Fibroblast of peridontal ligament (primary cell): Measurements from ENCODE around the gene RFTN1.

ENCODE experiments used
- DNase-seq: peaks from one replicate; pipeline ENCODE4 v3.0.0-alpha.2; 2010; ENCODE audit errors: extremely low read depth

The RFTN1 gene

DNA sequence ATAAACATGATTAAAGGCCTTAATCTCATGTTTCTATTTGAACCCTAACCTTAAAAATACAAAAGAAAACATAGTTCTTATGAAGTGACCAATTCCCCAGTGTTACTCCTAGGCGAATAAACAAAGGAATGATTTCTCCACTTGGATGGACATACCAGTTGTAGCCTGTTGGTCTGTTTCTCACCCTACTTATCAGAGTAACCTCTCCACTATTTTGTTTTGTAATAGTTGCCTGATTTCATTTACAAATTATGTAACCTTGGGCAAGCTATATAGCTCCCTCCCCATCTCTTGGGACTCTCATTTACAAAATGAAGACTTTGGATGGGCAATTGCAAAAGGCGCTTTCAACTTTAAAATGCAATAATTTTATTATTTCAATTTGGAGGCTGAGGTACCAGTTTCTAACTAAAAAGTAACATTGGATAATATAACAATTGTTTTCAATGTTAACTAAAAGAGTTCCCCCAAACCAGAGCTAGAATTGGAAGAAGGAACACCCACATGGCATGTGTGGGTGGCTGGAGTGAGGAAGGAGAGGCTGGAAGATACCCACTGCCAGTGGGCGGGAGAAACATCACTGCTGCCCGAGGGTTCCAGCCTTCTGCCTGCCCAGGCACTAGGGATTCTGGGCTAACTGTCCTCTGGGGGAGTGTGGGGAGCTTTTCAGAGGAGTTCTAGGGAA is 74.2 kb downstream of the RFTN1 start:
- DNase-seq = peak; percentile 70

DNA sequence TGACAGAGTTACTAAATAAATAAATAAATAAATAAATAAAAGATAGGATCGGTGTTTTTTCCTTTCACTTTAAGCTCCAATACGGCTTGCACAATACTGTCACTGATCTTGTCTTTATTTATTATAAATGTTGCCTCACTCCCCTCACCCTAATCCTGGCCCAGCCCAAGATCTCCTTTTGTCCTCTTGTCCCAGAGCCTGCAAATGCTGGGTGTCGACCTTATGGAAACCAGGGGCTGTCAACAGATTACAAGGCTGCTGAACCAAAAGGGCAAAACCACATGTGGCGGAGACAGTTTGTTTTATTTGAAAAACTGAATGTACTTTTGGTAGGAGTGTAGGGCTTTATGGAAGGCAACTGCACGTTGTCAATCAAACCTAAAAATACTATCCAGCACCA is 75.9 kb downstream of the RFTN1 start:
- no peak for DNase-seq

DNA sequence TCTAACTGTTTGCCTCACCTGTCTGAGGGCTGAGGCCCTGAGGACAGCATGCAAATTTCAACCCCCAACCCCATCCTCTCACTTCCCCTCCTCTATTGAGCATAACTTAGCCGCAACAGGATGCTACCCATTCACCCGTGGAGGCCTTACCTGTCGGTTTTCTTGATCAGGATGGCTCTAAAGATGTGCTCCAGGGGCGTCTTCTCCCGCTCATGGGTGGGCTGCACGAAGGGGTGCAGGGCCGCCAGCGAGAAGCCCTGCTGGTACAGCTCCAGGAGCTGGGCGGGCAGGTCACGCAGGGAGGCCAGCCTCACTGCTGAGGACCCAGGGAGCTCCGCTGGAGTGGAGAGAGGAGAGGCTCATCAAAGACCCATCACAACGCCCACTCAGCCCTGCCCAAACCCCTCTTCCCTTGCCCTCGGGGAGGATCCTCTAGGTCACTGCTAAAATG is 79.8 kb downstream of the RFTN1 start:
- DNase-seq = no peak

GRCh38 chr3:16432714-16433113 is 80.8 kb downstream of the RFTN1 start:
- DNase-seq = no peak

- no peak for DNase-seq
These were observed 82.5 kb downstream of the RFTN1 start for GRCh38 chr3:16430717-16431630.

GRCh38 chr3:16429086-16429485 is 84.4 kb downstream of the RFTN1 start:
- no peak for DNase-seq

DNA sequence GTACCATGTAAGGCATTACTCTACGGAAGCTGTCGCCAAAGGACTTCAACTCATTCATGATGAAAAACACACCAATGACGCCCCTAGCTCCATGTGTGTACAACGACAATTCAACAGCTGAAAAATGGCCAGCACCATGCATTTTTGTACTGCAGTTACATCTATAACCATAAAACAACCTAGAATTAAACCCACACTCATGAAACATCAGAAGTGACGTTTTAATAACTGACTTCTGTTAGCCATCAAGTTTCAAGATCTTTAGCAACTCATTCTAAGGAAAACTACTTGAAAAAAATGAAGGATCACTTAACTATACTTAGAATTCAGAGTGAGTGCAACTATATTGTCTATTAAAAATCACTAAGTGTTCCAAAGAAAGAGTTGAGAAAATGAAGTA is 84.9 kb downstream of the RFTN1 start:
- no peak for DNase-seq

DNA sequence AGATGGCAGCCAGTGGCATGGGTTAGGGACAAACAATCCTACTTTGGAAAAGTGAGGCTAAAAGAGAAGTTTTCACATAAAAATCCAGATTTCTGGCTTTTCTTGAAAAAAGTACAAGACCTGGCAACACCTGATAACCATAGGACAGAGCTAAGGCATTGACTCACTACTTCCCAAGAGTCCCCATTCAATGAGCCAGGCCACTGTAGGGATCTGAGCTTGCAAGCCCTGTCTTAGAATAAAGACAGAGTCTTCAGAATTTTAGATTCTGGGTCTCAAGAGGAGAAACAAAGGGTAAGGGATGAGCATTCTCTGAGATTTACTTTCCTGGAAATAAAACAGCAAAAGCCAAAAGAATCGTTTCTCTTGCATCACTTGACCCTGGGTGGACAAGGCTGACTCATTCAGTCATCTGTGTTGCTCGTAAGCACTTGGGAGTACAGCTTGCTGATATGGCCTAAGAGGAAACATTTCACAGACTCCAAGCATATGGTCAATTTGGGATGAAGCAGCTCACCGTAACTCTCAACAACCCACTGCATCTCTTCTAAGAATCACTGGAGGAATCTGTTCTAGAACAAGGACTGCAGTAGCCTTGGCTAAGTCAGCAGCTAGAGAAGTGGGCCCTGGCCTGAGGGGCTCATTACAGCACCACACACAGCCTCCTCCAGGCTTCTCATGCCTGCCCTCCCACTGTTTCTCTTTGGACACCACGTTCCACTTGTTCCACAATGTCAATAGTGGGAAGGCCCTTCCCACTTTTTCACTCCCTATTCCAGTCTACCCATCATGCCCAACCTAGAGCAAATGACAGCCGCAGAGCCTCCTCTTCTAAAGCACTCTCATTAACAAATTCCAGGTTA is 86.2 kb downstream of the RFTN1 start:
- peak; percentile 97 for DNase-seq

- peak; percentile 36 for DNase-seq
These were observed 86.8 kb downstream of the RFTN1 start for GRCh38 chr3:16426665-16427064.

DNA sequence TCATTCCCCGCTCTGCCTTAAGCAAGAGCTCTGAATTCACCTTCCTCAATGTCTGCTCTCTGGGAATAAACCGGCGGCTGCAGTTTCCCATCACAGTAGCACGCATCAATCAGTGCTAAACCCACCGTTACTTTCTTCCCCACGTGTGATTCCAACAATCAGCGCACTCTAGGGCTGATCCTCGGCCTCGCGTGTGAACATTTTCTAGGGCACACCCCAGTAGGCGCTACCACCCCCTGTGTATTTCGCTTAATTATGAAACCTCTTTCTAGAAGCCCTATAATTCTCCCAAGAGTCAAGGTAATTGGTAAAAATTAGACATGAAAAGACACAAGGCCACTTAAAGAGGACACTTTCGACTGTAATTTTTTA is 87.5 kb downstream of the RFTN1 start:
- DNase-seq = no peak

GRCh38 chr3:16425398-16426028 is 88.0 kb downstream of the RFTN1 start:
- no peak for DNase-seq

DNA sequence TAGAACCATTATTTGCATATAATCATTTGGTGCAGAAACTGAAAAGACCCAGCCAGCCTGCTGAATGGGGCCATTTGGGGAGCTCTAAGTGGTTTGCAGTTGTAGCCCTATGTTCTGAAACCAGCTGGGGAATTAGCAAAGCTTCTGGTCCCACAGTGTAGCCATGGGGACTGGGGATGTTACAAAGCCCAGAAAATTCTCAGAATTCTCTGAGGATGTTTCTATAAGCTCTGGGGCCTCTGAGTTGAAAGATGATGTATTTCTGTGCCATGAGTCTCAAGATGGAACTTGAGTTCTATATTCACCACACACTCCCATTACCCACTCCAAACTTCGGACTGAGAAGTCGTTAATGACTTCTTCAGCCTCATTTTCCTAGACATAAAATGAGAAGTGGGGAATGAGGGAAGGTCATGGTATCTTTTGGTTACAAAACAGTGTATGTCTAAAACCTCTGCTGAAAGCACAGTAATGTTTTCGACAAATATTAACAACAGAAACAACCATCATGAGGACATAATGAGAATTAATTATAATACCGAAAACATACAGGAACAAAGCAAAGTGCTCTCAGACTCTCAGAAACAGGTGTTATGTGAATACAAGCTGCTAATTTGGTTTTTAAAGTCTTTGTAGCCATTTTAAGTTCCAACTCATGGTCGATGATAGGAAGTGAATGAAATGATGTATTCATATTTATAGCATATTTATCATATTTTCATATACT is 89.4 kb downstream of the RFTN1 start:
- DNase-seq = no peak

DNA sequence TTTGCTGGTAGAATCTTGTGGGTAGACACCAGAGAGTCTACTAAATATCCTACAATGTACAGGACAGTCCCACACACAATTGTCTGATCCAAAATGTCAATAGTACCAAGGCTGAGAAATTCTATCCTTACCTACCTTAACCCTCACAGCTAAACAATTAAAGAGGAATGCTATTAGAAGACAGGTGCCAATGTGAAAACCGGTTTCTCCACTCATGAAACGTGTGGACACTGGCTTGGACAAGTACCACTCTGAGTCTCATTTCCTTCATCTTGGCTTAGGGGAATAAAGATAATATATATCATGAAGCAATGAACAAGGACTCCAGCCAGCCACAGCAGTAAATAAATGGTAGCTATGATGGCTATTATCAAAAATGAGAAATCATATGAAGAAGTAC is 90.2 kb downstream of the RFTN1 start:
- no peak for DNase-seq

GRCh38 chr3:16419640-16420241 is 93.8 kb downstream of the RFTN1 start:
- no peak for DNase-seq

DNA sequence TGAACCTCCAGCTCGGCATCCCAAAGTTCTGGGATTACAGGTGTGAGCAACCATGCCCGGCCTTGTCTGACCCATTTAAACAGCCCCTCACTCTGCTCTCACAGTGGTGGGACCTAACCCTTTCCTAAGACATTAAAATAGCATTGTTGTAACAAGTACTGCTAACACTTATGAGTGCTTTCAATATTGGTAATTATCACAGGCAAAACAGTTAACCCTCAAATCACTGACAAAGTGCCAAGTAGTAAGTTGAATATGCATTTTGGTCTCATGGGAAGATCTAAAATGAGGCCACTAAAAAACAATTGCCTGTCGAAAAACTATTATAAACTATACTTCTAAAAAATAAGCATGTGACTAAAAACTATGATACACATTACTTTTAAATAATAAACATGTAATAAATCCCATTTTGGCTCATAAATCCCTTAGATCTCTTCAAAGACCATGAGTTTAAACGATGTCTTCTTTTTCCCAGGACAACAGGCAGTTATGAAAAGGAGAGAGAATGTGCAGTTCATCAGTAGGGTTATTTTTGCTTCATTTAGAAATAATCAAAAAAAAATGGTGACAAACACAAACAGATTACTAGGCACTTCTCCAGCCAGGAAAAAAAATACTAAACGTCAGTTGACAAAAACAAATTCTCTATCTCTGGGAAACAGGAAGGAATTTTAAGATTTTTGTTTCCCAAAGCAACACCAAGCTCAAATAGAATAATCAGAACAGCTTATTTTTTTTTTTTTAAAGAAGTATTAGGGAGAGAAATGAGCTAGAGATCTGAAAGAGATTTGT is 95.4 kb downstream of the RFTN1 start:
- no peak for DNase-seq

GRCh38 chr3:16415911-16416476 is 97.5 kb downstream of the RFTN1 start:
- peak; percentile 53 for DNase-seq

- DNase-seq = no peak
These were observed 100.2 kb downstream of the RFTN1 start for GRCh38 chr3:16413321-16413720.

DNA sequence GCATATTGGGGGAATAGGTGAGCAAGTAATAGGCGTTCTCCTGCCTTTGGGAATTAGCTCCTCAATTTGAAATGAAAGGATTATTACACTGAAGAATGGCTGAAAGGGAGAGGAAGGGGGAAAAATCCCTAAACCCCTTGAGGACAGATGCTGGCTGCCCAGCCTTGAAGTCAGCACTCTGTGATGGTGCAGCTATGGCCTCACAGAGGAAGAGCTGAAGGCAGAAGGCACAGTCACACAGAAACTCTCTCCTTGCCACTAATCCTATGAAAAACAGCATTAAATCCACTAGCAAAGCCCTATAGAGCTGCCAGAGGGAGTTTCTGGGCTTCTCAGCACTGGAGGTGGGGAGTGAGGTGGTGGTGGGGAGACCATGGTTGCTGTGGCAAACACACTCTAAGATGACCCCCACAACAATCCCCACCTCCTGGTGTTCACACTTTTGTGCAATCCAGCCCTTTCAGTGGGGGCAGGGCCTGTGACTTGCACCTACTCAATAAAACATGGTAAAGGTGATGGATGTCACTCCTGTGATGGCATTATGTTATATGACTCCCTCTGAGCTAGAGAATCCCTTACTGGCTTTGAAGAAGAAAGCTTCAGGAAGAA is 101.2 kb downstream of the RFTN1 start:
- no peak for DNase-seq

DNA sequence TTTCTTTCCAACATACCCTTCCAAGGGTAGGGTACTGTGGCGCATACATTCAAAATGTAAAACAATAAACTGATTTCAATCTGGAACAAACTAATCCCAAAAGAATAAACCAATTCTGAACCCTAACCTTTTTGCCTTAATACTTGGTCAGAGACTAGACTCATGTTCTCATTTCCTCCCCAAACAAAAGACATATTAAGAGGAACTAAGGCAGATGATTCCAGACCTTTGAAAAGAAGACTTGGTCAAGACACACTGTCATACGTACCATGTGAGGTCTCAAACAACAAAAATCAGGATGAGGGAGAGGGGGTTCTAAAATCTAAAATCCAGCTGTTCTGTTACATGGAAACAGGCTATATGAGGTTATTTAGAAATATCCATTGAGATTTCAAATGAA is 102.1 kb downstream of the RFTN1 start:
- no peak for DNase-seq
